ENCODE results near the gene RSAD2.

Gene RSAD2

GRCh38 chr2:6880200-6880733, 2.7 kb downstream of the RSAD2 start:
- no CpG with 5 or more reads among the region's 2 CpGs for WGBS (ENCODE audit: insufficient coverage, insufficient read length)
- no peak overlapping the region for H3K27ac ChIP-seq (ENCODE audit: low read length)

GRCh38 chr2:6881046-6881445, 3.5 kb downstream of the RSAD2 start:
- no CpG with 5 or more reads among the region's 1 CpG for WGBS (ENCODE audit: insufficient coverage, insufficient read length)
- H3K4me3 ChIP-seq (ENCODE audit: low read length), result no peak overlapping the region
- no peaks in the 10 kb centered on the region for H3K4me1 ChIP-seq (ENCODE audit: control insufficient read depth, insufficient read depth, low read length)
- no peaks in the 10 kb centered on the region for H3K36me3 ChIP-seq (ENCODE audit: control insufficient read depth, insufficient read depth, low read length)
- no peak for DNase-seq (ENCODE audit: low read depth, low spot score)
- no peaks in the 10 kb centered on the region for H3K9me3 ChIP-seq (ENCODE audit: control insufficient read depth, insufficient read depth, low read length)
- H3K27ac ChIP-seq (ENCODE audit: low read length), result no peak overlapping the region
- H3K27me3 ChIP-seq (ENCODE audit: control insufficient read depth, insufficient read depth, low read length), result no peaks in the 10 kb centered on the region

More at GRCh38 chr2:6880200-6880733, 2.7 kb downstream of the RSAD2 start:
- no peaks in the 10 kb centered on the region for H3K4me1 ChIP-seq (ENCODE audit: control insufficient read depth, insufficient read depth, low read length)
- H3K4me3 ChIP-seq (ENCODE audit: low read length), result no peak overlapping the region
- no peaks in the 10 kb centered on the region for H3K27me3 ChIP-seq (ENCODE audit: control insufficient read depth, insufficient read depth, low read length)
- no peaks in the 10 kb centered on the region for H3K36me3 ChIP-seq (ENCODE audit: control insufficient read depth, insufficient read depth, low read length)
- no peaks in the 10 kb centered on the region for H3K9me3 ChIP-seq (ENCODE audit: control insufficient read depth, insufficient read depth, low read length)
- DNase-seq (ENCODE audit: low read depth, low spot score), result no peak

GRCh38 chr2:6881516-6881915, 3.9 kb downstream of the RSAD2 start:
- H3K27ac ChIP-seq (ENCODE audit: low read length), result no peak overlapping the region
- no peak overlapping the region for H3K4me3 ChIP-seq (ENCODE audit: low read length)
- no peaks in the 10 kb centered on the region for H3K9me3 ChIP-seq (ENCODE audit: control insufficient read depth, insufficient read depth, low read length)
- no peaks in the 10 kb centered on the region for H3K27me3 ChIP-seq (ENCODE audit: control insufficient read depth, insufficient read depth, low read length)
- DNase-seq (ENCODE audit: low read depth, low spot score), result no peak
- WGBS (ENCODE audit: insufficient coverage, insufficient read length), result no CpG with 5 or more reads among the region's 5 CpGs
- no peaks in the 10 kb centered on the region for H3K4me1 ChIP-seq (ENCODE audit: control insufficient read depth, insufficient read depth, low read length)
- no peaks in the 10 kb centered on the region for H3K36me3 ChIP-seq (ENCODE audit: control insufficient read depth, insufficient read depth, low read length)

GRCh38 chr2:6883448-6884122, 6.0 kb downstream of the RSAD2 start:
- H3K36me3 ChIP-seq (ENCODE audit: control insufficient read depth, insufficient read depth, low read length), result no peaks in the 10 kb centered on the region
- no peak for DNase-seq (ENCODE audit: low read depth, low spot score)
- H3K27me3 ChIP-seq (ENCODE audit: control insufficient read depth, insufficient read depth, low read length), result no peaks in the 10 kb centered on the region
- no CpG with 5 or more reads among the region's 7 CpGs for WGBS (ENCODE audit: insufficient coverage, insufficient read length)
- no peak overlapping the region for H3K27ac ChIP-seq (ENCODE audit: low read length)
- no peaks in the 10 kb centered on the region for H3K4me1 ChIP-seq (ENCODE audit: control insufficient read depth, insufficient read depth, low read length)
- H3K4me3 ChIP-seq (ENCODE audit: low read length), result no peak overlapping the region
- H3K9me3 ChIP-seq (ENCODE audit: control insufficient read depth, insufficient read depth, low read length), result no peaks in the 10 kb centered on the region

GRCh38 chr2:6885551-6885950, 8.0 kb downstream of the RSAD2 start:
- Histone ChIP-seq H3K4me1 (ENCODE audit: control insufficient read depth, insufficient read depth, low read length) (no peaks in the 10 kb centered on the region), H3K36me3 (ENCODE audit: control insufficient read depth, insufficient read depth, low read length) (no peaks in the 10 kb centered on the region), H3K9me3 (ENCODE audit: control insufficient read depth, insufficient read depth, low read length) (no peaks in the 10 kb centered on the region), H3K27ac (ENCODE audit: low read length) (no peak overlapping the region), H3K4me3 (ENCODE audit: low read length) (no peak overlapping the region), H3K27me3 (ENCODE audit: control insufficient read depth, insufficient read depth, low read length) (no peaks in the 10 kb centered on the region)
- no CpG with 5 or more reads among the region's 2 CpGs for WGBS (ENCODE audit: insufficient coverage, insufficient read length)
- no peak for DNase-seq (ENCODE audit: low read depth, low spot score)

GRCh38 chr2:6885968-6886367, 8.4 kb downstream of the RSAD2 start:
- Histone ChIP-seq H3K4me3 (ENCODE audit: low read length) (no peak overlapping the region), H3K27me3 (ENCODE audit: control insufficient read depth, insufficient read depth, low read length) (no peaks in the 10 kb centered on the region), H3K9me3 (ENCODE audit: control insufficient read depth, insufficient read depth, low read length) (no peaks in the 10 kb centered on the region), H3K27ac (ENCODE audit: low read length) (no peak overlapping the region), H3K4me1 (ENCODE audit: control insufficient read depth, insufficient read depth, low read length) (no peaks in the 10 kb centered on the region), H3K36me3 (ENCODE audit: control insufficient read depth, insufficient read depth, low read length) (no peaks in the 10 kb centered on the region)
- no CpG with 5 or more reads among the region's 3 CpGs for WGBS (ENCODE audit: insufficient coverage, insufficient read length)
- DNase-seq (ENCODE audit: low read depth, low spot score), result no peak

GRCh38 chr2:6887751-6888192, 10.2 kb downstream of the RSAD2 start:
- H3K4me1 ChIP-seq (ENCODE audit: control insufficient read depth, insufficient read depth, low read length), result no peaks in the 10 kb centered on the region
- H3K36me3 ChIP-seq (ENCODE audit: control insufficient read depth, insufficient read depth, low read length), result no peaks in the 10 kb centered on the region
- WGBS (ENCODE audit: insufficient coverage, insufficient read length), result no CpG with 5 or more reads among the region's 3 CpGs
- no peak overlapping the region for H3K27ac ChIP-seq (ENCODE audit: low read length)
- no peaks in the 10 kb centered on the region for H3K27me3 ChIP-seq (ENCODE audit: control insufficient read depth, insufficient read depth, low read length)
- no peaks in the 10 kb centered on the region for H3K9me3 ChIP-seq (ENCODE audit: control insufficient read depth, insufficient read depth, low read length)
- no peak overlapping the region for H3K4me3 ChIP-seq (ENCODE audit: low read length)
- no peak for DNase-seq (ENCODE audit: low read depth, low spot score)

GRCh38 chr2:6888724-6889123, 11.1 kb downstream of the RSAD2 start:
- WGBS (ENCODE audit: insufficient coverage, insufficient read length), result no CpG with 5 or more reads among the region's 4 CpGs
- no peaks in the 10 kb centered on the region for H3K9me3 ChIP-seq (ENCODE audit: control insufficient read depth, insufficient read depth, low read length)
- H3K27ac ChIP-seq (ENCODE audit: low read length), result no peak overlapping the region
- no peak overlapping the region for H3K4me3 ChIP-seq (ENCODE audit: low read length)
- H3K4me1 ChIP-seq (ENCODE audit: control insufficient read depth, insufficient read depth, low read length), result no peaks in the 10 kb centered on the region
- no peaks in the 10 kb centered on the region for H3K36me3 ChIP-seq (ENCODE audit: control insufficient read depth, insufficient read depth, low read length)
- H3K27me3 ChIP-seq (ENCODE audit: control insufficient read depth, insufficient read depth, low read length), result no peaks in the 10 kb centered on the region
- no peak for DNase-seq (ENCODE audit: low read depth, low spot score)

GRCh38 chr2:6893876-6894482, 16.4 kb downstream of the RSAD2 start:
- WGBS (ENCODE audit: insufficient coverage, insufficient read length), result no CpG with 5 or more reads among the region's 2 CpGs
- no peak for DNase-seq (ENCODE audit: low read depth, low spot score)

GRCh38 chr2:6896930-6897759, 19.6 kb downstream of the RSAD2 start:
- H3K27me3 ChIP-seq (ENCODE audit: control insufficient read depth, insufficient read depth, low read length), result no peaks in the 10 kb centered on the region
- no peak overlapping the region for H3K4me3 ChIP-seq (ENCODE audit: low read length)
- WGBS (ENCODE audit: insufficient coverage, insufficient read length), result no CpG with 5 or more reads among the region's 5 CpGs
- H3K36me3 ChIP-seq (ENCODE audit: control insufficient read depth, insufficient read depth, low read length), result no peaks in the 10 kb centered on the region
- DNase-seq (ENCODE audit: low read depth, low spot score), result no peak
- no peak overlapping the region for H3K27ac ChIP-seq (ENCODE audit: low read length)
- H3K9me3 ChIP-seq (ENCODE audit: control insufficient read depth, insufficient read depth, low read length), result no peaks in the 10 kb centered on the region
- no peaks in the 10 kb centered on the region for H3K4me1 ChIP-seq (ENCODE audit: control insufficient read depth, insufficient read depth, low read length)

More at GRCh38 chr2:6893876-6894482, 16.4 kb downstream of the RSAD2 start:
- no peaks in the 10 kb centered on the region for H3K36me3 ChIP-seq (ENCODE audit: control insufficient read depth, insufficient read depth, low read length)
- no peaks in the 10 kb centered on the region for H3K27me3 ChIP-seq (ENCODE audit: control insufficient read depth, insufficient read depth, low read length)
- no peak overlapping the region for H3K27ac ChIP-seq (ENCODE audit: low read length)
- no peak overlapping the region for H3K4me3 ChIP-seq (ENCODE audit: low read length)
- H3K9me3 ChIP-seq (ENCODE audit: control insufficient read depth, insufficient read depth, low read length), result no peaks in the 10 kb centered on the region
- H3K4me1 ChIP-seq (ENCODE audit: control insufficient read depth, insufficient read depth, low read length), result no peaks in the 10 kb centered on the region
